ENCODE data around the gene COL28A1.

Gene COL28A1

DNA sequence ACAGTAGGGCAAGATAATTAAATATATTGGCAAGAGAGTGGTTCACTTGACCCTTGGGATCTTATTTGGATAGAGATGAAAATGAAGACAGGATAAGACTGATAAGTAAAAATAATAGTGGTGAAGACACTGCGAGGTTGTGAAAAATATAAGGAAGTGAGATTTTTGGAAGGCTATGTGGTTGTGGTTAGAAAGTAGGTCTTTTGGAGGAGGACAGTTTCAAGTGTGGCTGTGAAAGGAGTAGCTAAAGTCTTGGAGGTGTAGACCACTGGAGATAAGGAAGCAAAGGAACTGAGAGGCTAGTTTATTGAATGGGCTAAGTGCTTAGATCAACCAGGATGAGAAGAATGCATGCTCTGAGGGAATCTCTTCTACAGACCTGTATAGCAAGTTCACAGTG lies 42.2 kb upstream of the COL28A1 start (continued):
- TF ChIP-seq ZBTB48 (tag by site-specific recombination; IDR thresholded peaks at IDR 0.05): no peak
- no peak for TF ChIP-seq ZNF416 (tag by site-specific recombination; IDR thresholded peaks at IDR 0.05)
- no peak for TF ChIP-seq SP3 (tag by site-specific recombination; IDR thresholded peaks at IDR 0.05)
- no peak for TF ChIP-seq ZNF830 (tag by site-specific recombination; IDR thresholded peaks at IDR 0.05; ENCODE audit: low read depth)
- TF ChIP-seq, protein P1, sequence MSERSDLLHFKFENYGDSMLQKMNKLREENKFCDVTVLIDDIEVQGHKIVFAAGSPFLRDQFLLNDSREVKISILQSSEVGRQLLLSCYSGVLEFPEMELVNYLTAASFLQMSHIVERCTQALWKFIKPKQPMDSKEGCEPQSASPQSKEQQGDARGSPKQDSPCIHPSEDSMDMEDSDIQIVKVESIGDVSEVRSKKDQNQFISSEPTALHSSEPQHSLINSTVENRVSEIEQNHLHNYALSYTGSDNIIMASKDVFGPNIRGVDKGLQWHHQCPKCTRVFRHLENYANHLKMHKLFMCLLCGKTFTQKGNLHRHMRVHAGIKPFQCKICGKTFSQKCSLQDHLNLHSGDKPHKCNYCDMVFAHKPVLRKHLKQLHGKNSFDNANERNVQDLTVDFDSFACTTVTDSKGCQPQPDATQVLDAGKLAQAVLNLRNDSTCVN (tag by site-specific recombination; optimal IDR thresholded peaks at IDR 0.05): no peak

DNA sequence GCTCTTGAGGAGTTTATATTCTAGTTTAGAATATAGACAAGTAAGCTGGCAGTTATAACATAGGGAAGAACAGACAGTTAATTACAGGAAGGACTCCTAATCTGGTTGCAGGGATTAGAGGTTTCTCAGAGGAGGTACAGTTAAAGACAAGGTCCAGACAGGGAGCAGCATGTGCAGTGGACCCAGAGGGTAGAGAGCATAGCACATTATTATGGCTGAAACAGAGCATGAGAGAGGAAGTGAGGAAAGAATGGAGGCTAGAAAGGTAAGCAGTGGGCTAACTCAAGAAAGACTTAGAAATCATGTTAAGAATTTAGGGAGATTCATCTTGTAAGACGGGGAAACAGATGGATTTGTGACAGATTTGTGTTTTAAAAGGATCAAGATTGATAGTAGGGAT lies 40.7 kb upstream of the COL28A1 start:
- ChIA-PET CTCF (interaction anchor here (0.5 to 0.6 kb wide), 2 partner anchors 762 to 1060 kb away, joined by 3 read pairs; no protein-coding TSS in a partner anchor), POLR2A (no interaction called here)
- Histone ChIP-seq H3K36me3 (ENCODE audit: control insufficient read depth in 2 of 2, insufficient read depth in 1 of 2, low read length in 2 of 2) (peaks cover 0 to 12% of the 10 kb centered on the region in 2 experiments; a peak in 1 of 3 replicates), H3K27ac (ENCODE audit: extremely low read depth, low read depth, low read length) (no peak overlapping the region), H3K4me1 (ENCODE audit: control insufficient read depth, insufficient read depth, low read length) (no peaks in the 10 kb centered on the region), H3K9me3 (ENCODE audit: control insufficient read depth, insufficient read depth, low read depth, low read length) (no peaks in the 10 kb centered on the region), H3K4me3 (ENCODE audit: low read depth, low read length) (no peak overlapping the region)
- no peak for TF ChIP-seq ZSCAN30 (tag by site-specific recombination; IDR thresholded peaks at IDR 0.05)
- TF ChIP-seq ZIC2 (tag by site-specific recombination; IDR thresholded peaks at IDR 0.05): no peak
- TF ChIP-seq ZNF16 (tag by site-specific recombination; IDR thresholded peaks at IDR 0.05; ENCODE audit: low read depth): no peak
- no peak for TF ChIP-seq ZNF629 (tag by site-specific recombination; IDR thresholded peaks at IDR 0.05)
- TF ChIP-seq, protein P2, sequence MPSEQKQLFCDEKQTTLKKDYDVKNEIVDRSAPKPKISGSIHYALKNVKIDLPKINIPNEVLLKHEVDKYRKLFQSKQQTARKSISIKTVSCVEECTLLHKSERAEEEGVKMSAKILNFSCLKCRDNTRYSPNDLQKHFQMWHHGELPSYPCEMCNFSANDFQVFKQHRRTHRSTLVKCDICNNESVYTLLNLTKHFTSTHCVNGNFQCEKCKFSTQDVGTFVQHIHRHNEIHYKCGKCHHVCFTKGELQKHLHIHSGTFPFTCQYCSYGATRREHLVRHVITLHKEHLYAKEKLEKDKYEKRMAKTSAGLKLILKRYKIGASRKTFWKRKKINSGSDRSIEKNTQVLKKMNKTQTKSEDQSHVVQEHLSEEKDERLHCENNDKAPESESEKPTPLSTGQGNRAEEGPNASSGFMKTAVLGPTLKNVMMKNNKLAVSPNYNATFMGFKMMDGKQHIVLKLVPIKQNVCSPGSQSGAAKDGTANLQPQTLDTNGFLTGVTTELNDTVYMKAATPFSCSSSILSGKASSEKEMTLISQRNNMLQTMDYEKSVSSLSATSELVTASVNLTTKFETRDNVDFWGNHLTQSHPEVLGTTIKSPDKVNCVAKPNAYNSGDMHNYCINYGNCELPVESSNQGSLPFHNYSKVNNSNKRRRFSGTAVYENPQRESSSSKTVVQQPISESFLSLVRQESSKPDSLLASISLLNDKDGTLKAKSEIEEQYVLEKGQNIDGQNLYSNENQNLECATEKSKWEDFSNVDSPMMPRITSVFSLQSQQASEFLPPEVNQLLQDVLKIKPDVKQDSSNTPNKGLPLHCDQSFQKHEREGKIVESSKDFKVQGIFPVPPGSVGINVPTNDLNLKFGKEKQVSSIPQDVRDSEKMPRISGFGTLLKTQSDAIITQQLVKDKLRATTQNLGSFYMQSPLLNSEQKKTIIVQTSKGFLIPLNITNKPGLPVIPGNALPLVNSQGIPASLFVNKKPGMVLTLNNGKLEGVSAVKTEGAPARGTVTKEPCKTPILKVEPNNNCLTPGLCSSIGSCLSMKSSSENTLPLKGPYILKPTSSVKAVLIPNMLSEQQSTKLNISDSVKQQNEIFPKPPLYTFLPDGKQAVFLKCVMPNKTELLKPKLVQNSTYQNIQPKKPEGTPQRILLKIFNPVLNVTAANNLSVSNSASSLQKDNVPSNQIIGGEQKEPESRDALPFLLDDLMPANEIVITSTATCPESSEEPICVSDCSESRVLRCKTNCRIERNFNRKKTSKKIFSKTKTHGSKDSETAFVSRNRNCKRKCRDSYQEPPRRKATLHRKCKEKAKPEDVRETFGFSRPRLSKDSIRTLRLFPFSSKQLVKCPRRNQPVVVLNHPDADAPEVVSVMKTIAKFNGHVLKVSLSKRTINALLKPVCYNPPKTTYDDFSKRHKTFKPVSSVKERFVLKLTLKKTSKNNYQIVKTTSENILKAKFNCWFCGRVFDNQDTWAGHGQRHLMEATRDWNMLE (tag by site-specific recombination; conservative IDR thresholded peaks at IDR 0.05; ENCODE audit: low read depth): no peak
- no peak for TF ChIP-seq ZBTB17 (tag by site-specific recombination; IDR thresholded peaks at IDR 0.05)
- TF ChIP-seq, protein P3, sequence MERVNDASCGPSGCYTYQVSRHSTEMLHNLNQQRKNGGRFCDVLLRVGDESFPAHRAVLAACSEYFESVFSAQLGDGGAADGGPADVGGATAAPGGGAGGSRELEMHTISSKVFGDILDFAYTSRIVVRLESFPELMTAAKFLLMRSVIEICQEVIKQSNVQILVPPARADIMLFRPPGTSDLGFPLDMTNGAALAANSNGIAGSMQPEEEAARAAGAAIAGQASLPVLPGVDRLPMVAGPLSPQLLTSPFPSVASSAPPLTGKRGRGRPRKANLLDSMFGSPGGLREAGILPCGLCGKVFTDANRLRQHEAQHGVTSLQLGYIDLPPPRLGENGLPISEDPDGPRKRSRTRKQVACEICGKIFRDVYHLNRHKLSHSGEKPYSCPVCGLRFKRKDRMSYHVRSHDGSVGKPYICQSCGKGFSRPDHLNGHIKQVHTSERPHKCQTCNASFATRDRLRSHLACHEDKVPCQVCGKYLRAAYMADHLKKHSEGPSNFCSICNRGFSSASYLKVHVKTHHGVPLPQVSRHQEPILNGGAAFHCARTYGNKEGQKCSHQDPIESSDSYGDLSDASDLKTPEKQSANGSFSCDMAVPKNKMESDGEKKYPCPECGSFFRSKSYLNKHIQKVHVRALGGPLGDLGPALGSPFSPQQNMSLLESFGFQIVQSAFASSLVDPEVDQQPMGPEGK (tag by site-specific recombination; IDR thresholded peaks at IDR 0.05): no peak
- TF ChIP-seq ZNF610 (tag by site-specific recombination; IDR thresholded peaks at IDR 0.05; ENCODE audit: borderline replicate concordance): no peak
- TF ChIP-seq ZNF548 (tag by site-specific recombination; IDR thresholded peaks at IDR 0.05): no peak
- no peak for TF ChIP-seq ZNF621 (tag by site-specific recombination; IDR thresholded peaks at IDR 0.05)

DNA sequence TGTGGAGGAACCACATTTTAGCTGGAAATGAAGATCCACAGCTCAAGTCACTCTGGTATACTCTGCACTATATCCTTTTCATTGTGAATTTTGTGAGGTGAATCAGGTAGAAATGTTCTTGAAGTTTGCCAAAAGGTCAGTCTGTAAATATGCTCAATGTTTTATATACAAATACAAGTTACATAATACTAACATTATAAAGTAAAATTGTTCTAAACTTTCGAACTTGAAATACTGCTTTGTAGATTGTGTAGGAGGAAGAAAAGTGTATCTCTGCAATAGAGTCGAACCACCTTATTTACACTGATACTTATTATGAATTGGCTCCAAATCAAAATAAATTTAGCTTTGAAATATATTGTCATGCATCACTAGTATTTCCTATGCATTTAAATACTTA lies 38.0 kb upstream of the COL28A1 start:
- no peaks in the 10 kb centered on the region for H3K4me1 ChIP-seq (ENCODE audit: control insufficient read depth, insufficient read depth, low read length)
- CTCF ChIA-PET: interaction anchor here (0.6 kb wide), 1 partner anchor 362 kb away, joined by 3 read pairs; no protein-coding TSS in a partner anchor
- no peak overlapping the region for H3K27ac ChIP-seq (ENCODE audit: extremely low read depth, low read depth, low read length)
- no peak for TF ChIP-seq ZNF707 (tag by site-specific recombination; IDR thresholded peaks at IDR 0.05)
- no peak for TF ChIP-seq ZNF837 (tag by site-specific recombination; IDR thresholded peaks at IDR 0.05)
- no peak for TF ChIP-seq TCF7L2 (IDR thresholded peaks at IDR 0.05; ENCODE audit: borderline replicate concordance, low read depth, low read length)
- TF ChIP-seq, protein P4, sequence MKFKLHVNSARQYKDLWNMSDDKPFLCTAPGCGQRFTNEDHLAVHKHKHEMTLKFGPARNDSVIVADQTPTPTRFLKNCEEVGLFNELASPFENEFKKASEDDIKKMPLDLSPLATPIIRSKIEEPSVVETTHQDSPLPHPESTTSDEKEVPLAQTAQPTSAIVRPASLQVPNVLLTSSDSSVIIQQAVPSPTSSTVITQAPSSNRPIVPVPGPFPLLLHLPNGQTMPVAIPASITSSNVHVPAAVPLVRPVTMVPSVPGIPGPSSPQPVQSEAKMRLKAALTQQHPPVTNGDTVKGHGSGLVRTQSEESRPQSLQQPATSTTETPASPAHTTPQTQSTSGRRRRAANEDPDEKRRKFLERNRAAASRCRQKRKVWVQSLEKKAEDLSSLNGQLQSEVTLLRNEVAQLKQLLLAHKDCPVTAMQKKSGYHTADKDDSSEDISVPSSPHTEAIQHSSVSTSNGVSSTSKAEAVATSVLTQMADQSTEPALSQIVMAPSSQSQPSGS (tag by site-specific recombination; IDR thresholded peaks at IDR 0.05; ENCODE audit: low read depth): no peak
- TF ChIP-seq, protein P5, sequence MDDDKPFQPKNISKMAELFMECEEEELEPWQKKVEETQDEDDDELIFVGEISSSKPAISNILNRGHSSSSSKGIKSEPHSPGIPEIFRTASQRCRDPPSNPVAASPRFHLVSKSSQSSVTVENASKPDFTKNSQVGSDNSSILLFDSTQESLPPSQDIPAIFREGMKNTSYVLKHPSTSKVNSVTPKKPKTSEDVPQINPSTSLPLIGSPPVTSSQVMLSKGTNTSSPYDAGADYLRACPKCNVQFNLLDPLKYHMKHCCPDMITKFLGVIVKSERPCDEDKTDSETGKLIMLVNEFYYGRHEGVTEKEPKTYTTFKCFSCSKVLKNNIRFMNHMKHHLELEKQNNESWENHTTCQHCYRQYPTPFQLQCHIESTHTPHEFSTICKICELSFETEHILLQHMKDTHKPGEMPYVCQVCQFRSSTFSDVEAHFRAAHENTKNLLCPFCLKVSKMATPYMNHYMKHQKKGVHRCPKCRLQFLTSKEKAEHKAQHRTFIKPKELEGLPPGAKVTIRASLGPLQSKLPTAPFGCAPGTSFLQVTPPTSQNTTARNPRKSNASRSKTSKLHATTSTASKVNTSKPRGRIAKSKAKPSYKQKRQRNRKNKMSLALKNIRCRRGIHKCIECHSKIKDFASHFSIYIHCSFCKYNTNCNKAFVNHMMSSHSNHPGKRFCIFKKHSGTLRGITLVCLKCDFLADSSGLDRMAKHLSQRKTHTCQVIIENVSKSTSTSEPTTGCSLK (tag by site-specific recombination; IDR thresholded peaks at IDR 0.05): no peak
- POLR2A ChIA-PET: no interaction called here
- H3K36me3 ChIP-seq (ENCODE audit: control insufficient read depth in 2 of 2, insufficient read depth in 1 of 2, low read length in 2 of 2): peaks cover 0 to 27% of the 10 kb centered on the region in 2 experiments; a peak in 1 of 3 replicates
- H3K9me3 ChIP-seq (ENCODE audit: control insufficient read depth, insufficient read depth, low read depth, low read length): no peaks in the 10 kb centered on the region
- H3K4me3 ChIP-seq (ENCODE audit: low read depth, low read length): no peak overlapping the region
